PC-9 (cell line): ENCODE measurements around the gene NUP42.

Source experiments
- CTCF ChIP-seq: fragments of 200-600 bp; sonication (generic); conservative IDR thresholded peaks from 2 replicates; pipeline ENCODE4 v1.6.1; 2017; ENCODE audit warnings: mixed run types, antibody characterized with exemption, mild to moderate bottlenecking, moderate library complexity
- EZH2 ChIP-seq: fragments of 200-600 bp; sonication (generic); IDR thresholded peaks from 2 replicates; pipeline ENCODE4 v1.8.0; 2017; ENCODE audit warnings: antibody characterized with exemption, low read depth

GRCh38 chr7:23212395-23212794, 30.5 kb downstream of the NUP42 start:
- no peak for TF ChIP-seq CTCF
- TF ChIP-seq EZH2 = no peak
